Measurements from ENCODE around the gene OBI1. TPM values are rescaled to one million over a fixed set of nuclear protein-coding genes. Genes with fewer than 3 reads are reported as not detected.
A peak's percentile ranks its signal among the peaks of the same experiment; 100 is the strongest.
"Not testable (repeated sequence)": the region's sequence is repeated elsewhere in the genome, so short reads cannot be mapped to it uniquely, and the experiment has no call there.

Gene OBI1
- total RNA-seq, 1 donor from 2014 or later: 18.1 TPM

DNA sequence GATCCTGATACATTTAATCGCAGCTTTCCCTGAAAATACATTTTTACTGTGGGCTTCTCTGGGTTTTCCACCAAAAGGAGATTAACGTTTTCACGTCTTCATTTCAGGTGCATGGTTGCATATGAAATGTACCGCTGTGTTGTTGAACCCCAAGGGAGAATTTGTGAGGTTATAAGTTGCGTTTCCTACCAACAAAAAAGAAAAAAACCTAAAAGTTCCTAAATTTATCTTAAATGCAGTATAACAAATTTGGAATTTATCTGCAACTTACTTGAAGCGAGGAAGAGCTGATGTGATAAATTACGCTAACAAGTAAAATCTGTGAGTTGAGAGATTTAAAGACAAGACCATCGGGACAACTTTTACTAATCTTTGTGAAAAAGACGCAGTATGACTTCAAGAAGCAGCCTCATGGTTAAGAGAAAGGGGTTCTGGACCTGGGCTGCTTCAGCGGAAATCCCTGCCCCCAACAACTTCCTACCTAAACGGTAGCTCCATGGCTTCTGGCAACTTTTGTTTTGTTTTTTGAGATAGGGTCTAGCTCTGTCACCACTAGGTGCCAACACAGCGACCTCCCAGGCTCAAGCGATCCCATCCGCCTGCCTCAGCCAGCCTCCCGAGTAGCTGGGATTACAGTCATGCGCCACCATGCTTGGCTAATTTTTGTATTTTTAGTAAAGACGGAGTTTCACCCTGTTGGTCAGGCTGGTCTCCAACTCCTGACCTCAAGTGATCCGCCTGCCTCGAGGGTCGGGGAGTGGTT, 958 bp upstream of the OBI1 start:
- H3K36me3 Mint-ChIP-seq (ENCODE audit: low read depth): peaks cover 18% of the 10 kb centered on the region
- H3K27ac Mint-ChIP-seq: peak overlapping the region; percentile 98
- peak overlapping the region; percentile 99 for H3K4me3 Mint-ChIP-seq (ENCODE audit: low read depth)
- DNase-seq (ENCODE audit: low spot score): no peak
- no peaks in the 10 kb centered on the region for H3K27me3 Mint-ChIP-seq (ENCODE audit: low read depth)
- H3K9me3 Mint-ChIP-seq: no peaks in the 10 kb centered on the region
- intact Hi-C loops (cut with micrococcal nuclease): loop anchor here (1.0 to 10.0 kb wide), 6 partner anchors 10 to 747 kb away; partner anchors contain the start of genes POU4F1 and RBM26
- H3K4me1 Mint-ChIP-seq (ENCODE audit: low read depth): peaks cover 40% of the 10 kb centered on the region

DNA sequence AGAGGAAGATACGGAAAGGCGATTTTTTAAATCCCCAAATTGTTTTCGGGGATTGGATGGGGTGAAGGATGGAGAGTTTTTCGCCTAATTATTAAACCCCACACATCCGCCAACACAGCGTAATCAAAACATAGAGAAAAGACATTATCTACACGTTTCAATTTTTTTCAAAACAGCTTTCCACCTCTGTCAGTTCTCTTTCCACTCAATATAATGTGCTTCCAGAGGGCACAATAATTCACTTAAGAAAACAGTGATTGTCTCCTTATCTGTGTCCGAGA, 435 bp upstream of the OBI1 start:
- intact Hi-C loops (cut with micrococcal nuclease): loop anchor here (1.0 to 10.0 kb wide), 6 partner anchors 9 to 748 kb away; partner anchors contain the start of genes POU4F1 and RBM26
- Mint-ChIP-seq H3K27me3 (ENCODE audit: low read depth) (no peaks in the 10 kb centered on the region), H3K9me3 (no peaks in the 10 kb centered on the region), H3K4me1 (ENCODE audit: low read depth) (peaks cover 42% of the 10 kb centered on the region), H3K36me3 (ENCODE audit: low read depth) (peaks cover 20% of the 10 kb centered on the region), H3K27ac (peak overlapping the region; percentile 98), H3K4me3 (ENCODE audit: low read depth) (peak overlapping the region; percentile 99)
- DNase-seq (ENCODE audit: low spot score): no peak

DNA sequence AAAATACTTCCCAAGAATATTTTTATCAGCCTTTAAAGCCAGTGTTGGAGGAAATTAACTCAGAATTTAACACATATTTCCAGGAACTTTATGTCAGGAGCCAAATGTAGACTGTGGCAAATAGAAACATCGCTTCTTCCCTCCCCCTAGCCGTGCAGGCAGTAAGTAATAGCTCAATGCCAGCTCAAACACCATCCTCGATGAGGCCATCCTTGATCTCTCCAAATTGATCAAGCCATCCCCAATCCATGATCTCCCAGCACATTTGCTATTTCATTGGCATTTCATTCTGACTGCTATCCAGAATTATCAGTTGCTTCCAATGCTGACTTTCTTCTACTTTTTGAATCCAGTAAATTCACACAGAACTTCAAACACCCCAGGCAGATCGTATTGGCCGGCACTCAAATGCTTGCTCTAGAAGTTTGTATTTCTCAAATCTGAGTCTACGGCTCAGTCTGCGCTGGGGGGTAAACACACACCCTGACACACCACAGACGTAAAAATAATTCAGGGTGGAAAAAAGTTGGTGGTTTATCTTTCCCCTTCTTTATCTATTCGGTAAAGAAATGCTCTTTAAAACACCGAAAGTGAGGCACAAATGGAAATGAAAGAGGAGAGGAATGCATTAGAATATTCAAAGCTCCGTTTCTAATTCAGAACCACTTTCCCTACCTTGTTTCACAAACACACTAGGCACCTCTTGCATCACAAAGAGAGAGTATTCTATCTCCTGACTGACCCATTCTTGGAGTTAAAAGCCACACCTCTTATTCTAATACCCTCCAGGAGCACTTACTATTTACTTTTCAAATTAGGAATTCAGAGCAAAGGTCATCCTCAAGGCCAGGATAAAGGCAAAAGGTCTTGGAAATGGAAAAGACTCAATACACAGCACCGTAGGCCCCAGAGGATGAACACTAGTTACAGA, 991 bp downstream of the OBI1 start:
- peak overlapping the region; percentile 98 for H3K27ac Mint-ChIP-seq
- peaks cover 40% of the 10 kb centered on the region for H3K4me1 Mint-ChIP-seq (ENCODE audit: low read depth)
- peak overlapping the region; percentile 99 for H3K4me3 Mint-ChIP-seq (ENCODE audit: low read depth)
- H3K9me3 Mint-ChIP-seq: no peaks in the 10 kb centered on the region
- intact Hi-C loops (cut with micrococcal nuclease): loop anchor here (1.0 to 10.0 kb wide), 6 partner anchors 13 to 749 kb away; partner anchors contain the start of genes POU4F1 and RBM26
- H3K36me3 Mint-ChIP-seq (ENCODE audit: low read depth): peaks cover 20% of the 10 kb centered on the region
- no peaks in the 10 kb centered on the region for H3K27me3 Mint-ChIP-seq (ENCODE audit: low read depth)
- DNase-seq (ENCODE audit: low spot score): no peak

DNA sequence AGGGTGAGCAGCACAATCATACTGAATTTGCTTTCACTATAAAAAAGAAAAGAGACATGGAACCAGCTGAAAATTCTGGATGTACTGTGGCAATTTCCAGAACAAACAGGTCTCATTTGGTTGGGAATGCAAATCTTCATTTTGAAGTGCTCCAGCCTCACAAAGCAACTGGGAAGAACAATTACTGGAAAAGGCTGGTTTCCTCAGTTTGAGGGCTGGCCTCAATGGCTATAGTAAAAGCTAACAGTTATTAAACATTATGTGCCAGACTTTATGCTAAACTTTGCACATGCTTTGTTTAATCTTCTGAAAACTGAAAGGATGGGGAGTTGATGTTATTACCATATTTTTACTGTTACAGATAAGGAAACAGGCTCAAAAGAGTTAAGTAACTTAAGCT, 3.0 kb downstream of the OBI1 start:
- H3K27me3 Mint-ChIP-seq (ENCODE audit: low read depth): no peaks in the 10 kb centered on the region

DNA sequence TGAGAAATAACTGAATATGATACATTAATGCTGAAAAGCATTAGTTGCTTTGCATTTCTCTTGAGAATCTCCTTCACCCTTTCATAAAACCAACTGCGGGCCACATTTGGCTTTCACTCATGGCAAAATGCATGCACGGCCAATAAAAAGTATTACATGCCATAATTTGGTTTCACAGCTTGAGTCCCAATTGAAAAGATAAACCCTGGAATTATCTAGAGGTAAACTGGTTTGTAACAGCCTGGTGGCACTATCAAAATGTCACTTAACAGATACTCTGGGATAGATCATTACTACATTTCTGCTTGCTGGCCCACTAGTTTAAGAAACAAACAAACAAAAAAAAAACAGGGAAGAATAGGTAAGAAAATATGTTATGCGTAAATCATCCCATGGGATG, 3.9 kb downstream of the OBI1 start:
- H3K4me3 Mint-ChIP-seq (ENCODE audit: low read depth): no peak overlapping the region
- H3K27ac Mint-ChIP-seq: no peak overlapping the region
- no peak for DNase-seq (ENCODE audit: low spot score)
- intact Hi-C loops (cut with micrococcal nuclease): loop anchor here (5.0 to 10.0 kb wide), 3 partner anchors 540 to 752 kb away; partner anchors contain the start of gene RBM26
- no peaks in the 10 kb centered on the region for H3K27me3 Mint-ChIP-seq (ENCODE audit: low read depth)
- H3K36me3 Mint-ChIP-seq (ENCODE audit: low read depth): peaks cover 20% of the 10 kb centered on the region
- H3K9me3 Mint-ChIP-seq: no peaks in the 10 kb centered on the region
- peaks cover 28% of the 10 kb centered on the region for H3K4me1 Mint-ChIP-seq (ENCODE audit: low read depth)

More for the DNA sequence above, 3.0 kb downstream of the OBI1 start:
- H3K27ac Mint-ChIP-seq: no peak overlapping the region
- intact Hi-C loops (cut with micrococcal nuclease): loop anchor here (5.0 to 10.0 kb wide), 3 partner anchors 539 to 751 kb away; partner anchors contain the start of gene RBM26
- no peaks in the 10 kb centered on the region for H3K9me3 Mint-ChIP-seq
- no peak for DNase-seq (ENCODE audit: low spot score)
- peaks cover 20% of the 10 kb centered on the region for H3K36me3 Mint-ChIP-seq (ENCODE audit: low read depth)
- peaks cover 33% of the 10 kb centered on the region for H3K4me1 Mint-ChIP-seq (ENCODE audit: low read depth)
- H3K4me3 Mint-ChIP-seq (ENCODE audit: low read depth): no peak overlapping the region

DNA sequence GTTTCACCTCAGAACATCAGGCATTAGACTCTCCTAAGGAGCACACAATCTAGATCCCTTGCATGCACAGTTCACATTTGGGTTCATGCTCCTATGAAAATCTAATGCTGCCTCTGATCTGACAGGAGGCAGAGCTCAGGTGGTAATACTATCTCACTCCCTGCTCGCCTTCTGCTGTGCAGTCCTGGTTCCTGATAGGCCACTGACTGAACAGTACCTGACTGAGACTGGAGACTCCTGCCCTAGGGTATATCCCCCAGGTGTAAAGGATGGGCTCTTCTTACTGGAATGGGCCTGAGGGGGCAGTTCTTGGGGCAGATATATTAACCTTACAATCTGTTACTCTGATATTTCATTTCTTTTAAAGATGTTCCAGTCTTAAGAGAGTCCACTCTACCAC, 6.3 kb downstream of the OBI1 start:
- Mint-ChIP-seq H3K9me3 (no peaks in the 10 kb centered on the region), H3K36me3 (ENCODE audit: low read depth) (peaks cover 14% of the 10 kb centered on the region), H3K27ac (no peak overlapping the region), H3K4me3 (ENCODE audit: low read depth) (no peak overlapping the region), H3K4me1 (ENCODE audit: low read depth) (peaks cover 15% of the 10 kb centered on the region), H3K27me3 (ENCODE audit: low read depth) (no peaks in the 10 kb centered on the region)
- intact Hi-C loops (cut with micrococcal nuclease): loop anchor here (10.0 kb wide), 1 partner anchor 542 kb away; no protein-coding TSS in a partner anchor
- no peak for DNase-seq (ENCODE audit: low spot score)

DNA sequence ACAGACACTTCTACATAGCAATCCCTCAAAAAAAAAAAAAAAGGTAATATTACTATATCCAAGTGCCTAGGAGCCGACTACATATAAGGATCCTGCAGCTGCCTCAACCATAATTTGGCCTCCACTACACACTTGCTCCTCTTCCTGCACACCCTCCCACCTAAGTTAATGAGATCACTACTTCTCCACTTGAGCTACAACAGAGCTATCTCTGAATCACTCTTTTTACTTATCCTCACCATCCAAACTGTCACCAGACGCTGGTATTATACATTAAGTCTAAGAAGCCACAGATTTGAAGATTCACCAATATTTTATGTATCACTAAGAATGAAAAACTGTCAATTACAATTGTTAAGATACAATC, 8.3 kb downstream of the OBI1 start:
- Mint-ChIP-seq H3K27ac (no peak overlapping the region), H3K36me3 (ENCODE audit: low read depth) (peaks cover 9% of the 10 kb centered on the region), H3K9me3 (no peaks in the 10 kb centered on the region), H3K27me3 (ENCODE audit: low read depth) (no peaks in the 10 kb centered on the region), H3K4me1 (ENCODE audit: low read depth) (peaks cover 11% of the 10 kb centered on the region), H3K4me3 (ENCODE audit: low read depth) (no peak overlapping the region)
- no peak for DNase-seq (ENCODE audit: low spot score)
- intact Hi-C loops (cut with micrococcal nuclease): loop anchor here (1.0 to 10.0 kb wide), 2 partner anchors 9 to 544 kb away; partner anchors contain the start of gene OBI1

DNA sequence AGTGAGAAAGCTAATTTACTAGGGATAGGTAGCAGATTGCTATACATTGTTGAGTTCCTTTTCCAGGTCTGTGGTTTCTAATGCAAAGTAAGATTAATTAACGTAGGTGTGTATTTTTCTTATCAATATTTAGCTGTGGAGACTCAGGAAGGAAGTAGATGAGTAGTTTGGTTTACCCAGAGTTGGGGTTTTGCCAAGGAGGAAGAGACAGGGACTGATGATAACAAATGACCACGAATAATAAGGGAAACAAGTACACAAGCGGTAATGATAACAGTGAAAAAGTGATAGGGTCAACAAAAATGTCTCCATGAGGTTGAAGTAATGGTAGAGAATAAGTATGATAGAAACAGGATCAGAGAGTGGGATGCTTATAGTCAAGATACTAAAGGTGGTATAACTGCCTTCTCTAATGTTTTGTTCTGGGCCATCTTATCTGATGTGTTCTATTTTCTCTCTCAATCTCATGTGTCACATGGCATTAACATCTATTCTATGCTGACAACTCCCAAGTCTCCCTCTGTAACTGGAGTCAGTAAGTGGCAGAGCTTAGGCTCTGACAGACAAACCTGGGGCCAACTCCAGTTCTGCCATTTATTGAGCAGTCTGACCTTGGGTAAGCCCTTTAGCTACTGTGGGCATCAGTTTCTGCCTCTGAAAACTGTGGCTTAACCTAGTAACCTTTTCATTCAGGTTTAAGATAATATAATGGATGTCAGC, 8.8 kb downstream of the OBI1 start:
- H3K36me3 Mint-ChIP-seq (ENCODE audit: low read depth): peaks cover 5% of the 10 kb centered on the region
- DNase-seq (ENCODE audit: low spot score): no peak
- no peak overlapping the region for H3K4me3 Mint-ChIP-seq (ENCODE audit: low read depth)
- intact Hi-C loops (cut with micrococcal nuclease): loop anchor here (1.0 to 10.0 kb wide), 2 partner anchors 9 to 545 kb away; partner anchors contain the start of gene OBI1
- H3K9me3 Mint-ChIP-seq: no peaks in the 10 kb centered on the region
- H3K27me3 Mint-ChIP-seq (ENCODE audit: low read depth): no peaks in the 10 kb centered on the region
- H3K4me1 Mint-ChIP-seq (ENCODE audit: low read depth): peaks cover 8% of the 10 kb centered on the region
- no peak overlapping the region for H3K27ac Mint-ChIP-seq

DNA sequence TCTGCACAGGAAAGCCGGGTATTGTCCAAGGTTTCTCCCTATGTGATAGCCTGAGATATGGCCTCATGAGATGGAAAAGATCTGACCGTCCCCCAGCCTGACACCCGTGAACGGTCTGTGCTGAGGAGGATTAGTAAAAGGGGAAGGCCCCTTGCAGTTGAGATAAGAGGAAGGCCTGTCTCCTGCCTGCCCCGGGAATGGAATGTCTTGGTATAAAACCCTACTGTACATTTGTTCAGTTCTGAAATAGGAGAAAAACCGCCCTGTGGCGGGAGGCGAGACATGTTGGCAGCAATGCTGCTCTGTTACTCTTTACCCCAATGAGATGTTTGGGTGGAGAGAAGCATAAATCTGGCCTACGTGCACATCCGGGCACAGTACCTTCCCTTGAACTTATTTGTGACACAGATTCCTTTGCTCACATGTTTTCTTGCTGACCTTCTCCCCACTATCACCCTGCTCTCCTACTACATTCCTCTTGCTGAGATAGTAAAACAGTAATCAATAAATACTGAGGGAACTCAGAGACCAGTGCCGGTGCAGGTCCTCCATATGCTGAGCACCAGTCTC, 11.8 kb downstream of the OBI1 start:
- Mint-ChIP-seq H3K36me3 (ENCODE audit: low read depth) (peaks cover 14% of the 10 kb centered on the region), H3K4me1 (ENCODE audit: low read depth) (peaks cover 14% of the 10 kb centered on the region)
- H3K27me3 Mint-ChIP-seq (ENCODE audit: low read depth); H3K27ac Mint-ChIP-seq; DNase-seq (ENCODE audit: low spot score); H3K9me3 Mint-ChIP-seq; H3K4me3 Mint-ChIP-seq (ENCODE audit: low read depth); intact Hi-C loops (cut with micrococcal nuclease): not testable (repeated sequence)

DNA sequence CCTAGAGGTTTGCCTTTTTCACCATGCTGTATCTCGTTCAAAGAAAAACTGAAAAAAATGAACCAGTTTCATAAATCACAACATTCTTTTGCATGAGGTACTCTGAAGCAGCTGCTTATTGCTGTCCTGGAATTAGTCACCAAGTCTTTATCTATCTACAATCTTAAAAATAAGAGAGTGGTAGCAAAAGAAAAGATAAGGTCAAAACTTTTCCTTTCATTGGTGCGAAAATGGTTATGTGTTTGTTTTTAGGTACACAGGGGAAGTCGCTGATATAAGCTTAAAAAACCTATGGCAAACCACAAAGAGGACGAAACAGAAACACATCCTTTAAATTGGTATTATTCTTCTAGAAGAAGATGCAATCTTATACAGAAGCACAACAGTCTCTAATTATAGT, 20.7 kb downstream of the OBI1 start:
- H3K27me3 Mint-ChIP-seq (ENCODE audit: low read depth): no peaks in the 10 kb centered on the region
- no peak for DNase-seq (ENCODE audit: low spot score)
- H3K27ac Mint-ChIP-seq: no peak overlapping the region
- peaks cover 74% of the 10 kb centered on the region for H3K36me3 Mint-ChIP-seq (ENCODE audit: low read depth)
- no peaks in the 10 kb centered on the region for H3K9me3 Mint-ChIP-seq
- peaks cover 11% of the 10 kb centered on the region for H3K4me1 Mint-ChIP-seq (ENCODE audit: low read depth)
- intact Hi-C loops (cut with micrococcal nuclease): loop anchor here (1.0 kb wide), 1 partner anchor 20 kb away; no protein-coding TSS in a partner anchor
- H3K4me3 Mint-ChIP-seq (ENCODE audit: low read depth): no peak overlapping the region

DNA sequence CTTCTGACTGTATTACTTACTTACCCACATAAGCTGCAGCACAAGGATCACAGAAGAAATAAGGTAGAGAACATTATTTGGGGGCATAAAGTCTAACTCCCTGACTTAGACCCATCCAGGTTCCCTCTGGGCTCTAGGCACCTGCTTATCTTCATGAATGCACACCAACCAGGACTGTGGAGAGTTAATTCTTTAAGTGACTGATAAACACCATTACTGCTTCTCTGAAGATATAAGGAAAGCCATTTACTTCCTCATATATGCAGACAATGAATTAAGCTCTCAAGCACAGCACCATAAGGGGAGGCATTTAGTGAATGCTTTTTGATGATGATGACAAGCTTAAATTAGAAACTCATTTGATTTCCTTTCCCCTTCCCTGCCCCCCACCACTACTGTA, 22.5 kb downstream of the OBI1 start:
- peaks cover 81% of the 10 kb centered on the region for H3K36me3 Mint-ChIP-seq (ENCODE audit: low read depth)

DNA sequence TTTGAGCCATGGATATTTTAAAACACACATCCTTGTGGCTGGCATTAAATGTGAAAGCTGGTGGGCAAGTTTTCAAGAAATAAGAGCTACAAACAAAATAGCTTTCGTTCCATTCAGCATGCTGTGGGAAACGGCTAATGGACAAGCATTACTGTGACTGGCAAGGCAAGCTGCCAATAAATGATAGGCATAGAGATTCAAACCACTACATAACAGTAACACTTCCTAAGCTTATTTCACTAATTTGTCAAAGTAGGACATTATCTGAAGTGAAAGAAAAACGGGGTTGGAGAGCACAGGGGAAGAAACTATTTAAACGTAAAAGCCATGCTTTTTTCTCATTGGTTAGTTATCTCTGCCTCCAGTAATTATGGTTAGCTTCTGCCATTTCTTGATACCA, 26.0 kb downstream of the OBI1 start:
- Mint-ChIP-seq H3K27ac (no peak overlapping the region), H3K4me1 (ENCODE audit: low read depth) (peaks cover 4% of the 10 kb centered on the region), H3K27me3 (ENCODE audit: low read depth) (no peaks in the 10 kb centered on the region), H3K4me3 (ENCODE audit: low read depth) (no peak overlapping the region), H3K9me3 (no peaks in the 10 kb centered on the region), H3K36me3 (ENCODE audit: low read depth) (peaks cover 69% of the 10 kb centered on the region)
- intact Hi-C loops (cut with micrococcal nuclease): no loop called here
- no peak for DNase-seq (ENCODE audit: low spot score)

More for the DNA sequence above, 22.5 kb downstream of the OBI1 start:
- no peaks in the 10 kb centered on the region for H3K27me3 Mint-ChIP-seq (ENCODE audit: low read depth)
- peaks cover 11% of the 10 kb centered on the region for H3K4me1 Mint-ChIP-seq (ENCODE audit: low read depth)
- intact Hi-C loops (cut with micrococcal nuclease): no loop called here
- no peaks in the 10 kb centered on the region for H3K9me3 Mint-ChIP-seq
- DNase-seq (ENCODE audit: low spot score): no peak
- no peak overlapping the region for H3K4me3 Mint-ChIP-seq (ENCODE audit: low read depth)
- no peak overlapping the region for H3K27ac Mint-ChIP-seq
